ENCODE results near the gene SPAG17. TPM values are rescaled to one million over a fixed set of nuclear protein-coding genes. Genes with fewer than 3 reads are reported as not detected.

The SPAG17 gene
- total RNA-seq, 1 experiment from 2014 or later: not detected

DNA sequence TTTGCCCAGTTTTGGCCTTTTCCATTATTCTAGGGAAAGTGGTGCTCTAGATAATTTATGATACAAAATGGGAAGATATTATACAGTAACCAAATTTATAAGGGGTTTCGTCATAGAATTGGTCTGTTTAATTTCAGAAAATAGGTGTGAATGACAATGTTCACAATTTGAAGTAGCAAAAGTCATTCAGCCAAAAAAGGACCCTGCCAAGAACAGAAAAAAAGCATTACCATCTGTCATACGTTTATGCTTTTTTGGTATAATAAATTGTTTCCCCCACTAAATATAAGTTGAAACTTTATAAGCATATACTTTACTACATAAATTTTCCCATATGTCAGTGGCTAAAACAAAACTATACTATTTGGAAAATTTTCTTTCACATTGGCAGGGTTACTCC lies 4.5 kb upstream of the SPAG17 start:
- intact Hi-C loops (cut with micrococcal nuclease): no loop called here
- no TSS peak for BruUV-seq (replicated peaks)
- CTCF ChIA-PET: interaction anchor here (1.4 kb wide), 1 partner anchor 37 kb away, joined by 3 read pairs; no protein-coding TSS in a partner anchor
- POLR2A ChIA-PET: interaction anchor here (0.8 kb wide), 1 partner anchor 12 kb away, joined by 3 read pairs; no protein-coding TSS in a partner anchor
- DNase-seq (ENCODE audit: unreplicated experiment): no peak
- TF ChIP-seq CTCF (IDR thresholded peaks at IDR 0.05; ENCODE audit: unreplicated experiment): no peak
- Mint-ChIP-seq H3K4me3 (ENCODE audit: unreplicated experiment) (no peak overlapping the region), H3K9me3 (ENCODE audit: unreplicated experiment) (peaks cover 11% of the 10 kb centered on the region), H3K27ac (ENCODE audit: low read depth, unreplicated experiment) (no peak overlapping the region), H3K27me3 (ENCODE audit: insufficient read depth, unreplicated experiment) (no peaks in the 10 kb centered on the region), H3K36me3 (ENCODE audit: insufficient read depth, unreplicated experiment) (no peaks in the 10 kb centered on the region), H3K4me1 (ENCODE audit: insufficient read depth, unreplicated experiment) (no peaks in the 10 kb centered on the region)

DNA sequence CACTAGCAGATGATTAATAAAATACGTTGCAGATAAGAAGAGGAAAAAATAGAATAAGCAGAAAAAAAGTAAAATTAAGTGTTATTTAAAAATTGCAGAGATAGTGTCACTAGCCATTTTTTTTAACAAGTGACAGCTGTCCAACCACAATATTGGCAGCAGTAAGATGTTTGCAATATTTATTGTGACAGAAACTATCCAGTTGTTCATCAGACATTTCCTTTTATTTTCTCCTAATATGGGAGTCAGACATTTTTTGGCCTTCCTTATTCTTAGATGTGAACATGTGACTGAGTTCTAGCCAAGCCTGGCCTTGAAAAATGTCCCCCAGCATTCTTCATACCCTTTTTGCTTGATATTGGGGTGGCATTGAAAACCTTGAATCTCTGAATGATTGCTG lies 3.4 kb upstream of the SPAG17 start:
- no peak for TF ChIP-seq CTCF (IDR thresholded peaks at IDR 0.05; ENCODE audit: unreplicated experiment)
- CTCF ChIA-PET: interaction anchor here (0.6 kb wide), 1 partner anchor 141 kb away, joined by 4 read pairs; no protein-coding TSS in a partner anchor
- intact Hi-C loops (cut with micrococcal nuclease): no loop called here
- no peak for DNase-seq (ENCODE audit: unreplicated experiment)
- peaks cover 9% of the 10 kb centered on the region for H3K9me3 Mint-ChIP-seq (ENCODE audit: unreplicated experiment)
- POLR2A ChIA-PET: no interaction called here
- H3K27ac Mint-ChIP-seq (ENCODE audit: low read depth, unreplicated experiment): no peak overlapping the region
- no peaks in the 10 kb centered on the region for H3K36me3 Mint-ChIP-seq (ENCODE audit: insufficient read depth, unreplicated experiment)
- BruUV-seq (replicated peaks): no TSS peak
- H3K27me3 Mint-ChIP-seq (ENCODE audit: insufficient read depth, unreplicated experiment): no peaks in the 10 kb centered on the region
- H3K4me1 Mint-ChIP-seq (ENCODE audit: insufficient read depth, unreplicated experiment): no peaks in the 10 kb centered on the region
- no peak overlapping the region for H3K4me3 Mint-ChIP-seq (ENCODE audit: unreplicated experiment)

DNA sequence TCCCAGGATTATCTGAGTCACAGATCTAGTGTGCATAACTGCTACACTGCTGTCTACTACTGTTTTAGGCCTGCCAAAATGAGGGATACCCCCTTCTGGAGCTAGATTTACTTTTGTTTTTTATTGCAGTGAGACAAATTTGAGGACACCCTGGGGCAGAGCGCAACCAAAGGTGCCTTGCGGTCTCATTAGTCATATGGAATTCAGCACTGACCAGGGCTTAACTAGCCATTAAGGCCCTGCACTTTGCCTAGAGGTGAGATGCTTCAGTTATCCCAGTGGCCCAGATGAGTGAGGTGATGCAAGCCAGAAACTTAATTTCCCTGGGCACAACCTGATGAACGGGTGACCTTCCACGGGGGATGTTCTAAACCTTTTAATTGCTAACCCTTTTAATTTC lies 998 bp upstream of the SPAG17 start:
- Mint-ChIP-seq H3K9me3 (ENCODE audit: unreplicated experiment) (no peaks in the 10 kb centered on the region), H3K27ac (ENCODE audit: low read depth, unreplicated experiment) (no peak overlapping the region), H3K27me3 (ENCODE audit: insufficient read depth, unreplicated experiment) (no peaks in the 10 kb centered on the region), H3K36me3 (ENCODE audit: insufficient read depth, unreplicated experiment) (no peaks in the 10 kb centered on the region), H3K4me1 (ENCODE audit: insufficient read depth, unreplicated experiment) (no peaks in the 10 kb centered on the region), H3K4me3 (ENCODE audit: unreplicated experiment) (no peak overlapping the region)
- BruUV-seq (replicated peaks): no TSS peak
- intact Hi-C loops (cut with micrococcal nuclease): no loop called here
- ChIA-PET CTCF (no interaction called here), POLR2A (no interaction called here)
- no peak for DNase-seq (ENCODE audit: unreplicated experiment)
- no peak for TF ChIP-seq CTCF (IDR thresholded peaks at IDR 0.05; ENCODE audit: unreplicated experiment)

- no TSS peak for BruUV-seq (replicated peaks)
- no peaks in the 10 kb centered on the region for H3K9me3 Mint-ChIP-seq (ENCODE audit: unreplicated experiment)
- H3K27ac Mint-ChIP-seq (ENCODE audit: low read depth, unreplicated experiment): no peak overlapping the region
- intact Hi-C loops (cut with micrococcal nuclease): no loop called here
- H3K4me3 Mint-ChIP-seq (ENCODE audit: unreplicated experiment): no peak overlapping the region
- no peak for DNase-seq (ENCODE audit: unreplicated experiment)
- H3K36me3 Mint-ChIP-seq (ENCODE audit: insufficient read depth, unreplicated experiment): no peaks in the 10 kb centered on the region
- POLR2A ChIA-PET: no interaction called here
- no peaks in the 10 kb centered on the region for H3K27me3 Mint-ChIP-seq (ENCODE audit: insufficient read depth, unreplicated experiment)
- no peak for TF ChIP-seq CTCF (IDR thresholded peaks at IDR 0.05; ENCODE audit: unreplicated experiment)
- CTCF ChIA-PET: no interaction called here
- no peaks in the 10 kb centered on the region for H3K4me1 Mint-ChIP-seq (ENCODE audit: insufficient read depth, unreplicated experiment)
These were observed 317 bp downstream of the SPAG17 start for GRCh38 chr1:118184739-118185083.

Measured in MCF 10A (cell line).